ENCODE measurements around the gene C17orf113.

DNA sequence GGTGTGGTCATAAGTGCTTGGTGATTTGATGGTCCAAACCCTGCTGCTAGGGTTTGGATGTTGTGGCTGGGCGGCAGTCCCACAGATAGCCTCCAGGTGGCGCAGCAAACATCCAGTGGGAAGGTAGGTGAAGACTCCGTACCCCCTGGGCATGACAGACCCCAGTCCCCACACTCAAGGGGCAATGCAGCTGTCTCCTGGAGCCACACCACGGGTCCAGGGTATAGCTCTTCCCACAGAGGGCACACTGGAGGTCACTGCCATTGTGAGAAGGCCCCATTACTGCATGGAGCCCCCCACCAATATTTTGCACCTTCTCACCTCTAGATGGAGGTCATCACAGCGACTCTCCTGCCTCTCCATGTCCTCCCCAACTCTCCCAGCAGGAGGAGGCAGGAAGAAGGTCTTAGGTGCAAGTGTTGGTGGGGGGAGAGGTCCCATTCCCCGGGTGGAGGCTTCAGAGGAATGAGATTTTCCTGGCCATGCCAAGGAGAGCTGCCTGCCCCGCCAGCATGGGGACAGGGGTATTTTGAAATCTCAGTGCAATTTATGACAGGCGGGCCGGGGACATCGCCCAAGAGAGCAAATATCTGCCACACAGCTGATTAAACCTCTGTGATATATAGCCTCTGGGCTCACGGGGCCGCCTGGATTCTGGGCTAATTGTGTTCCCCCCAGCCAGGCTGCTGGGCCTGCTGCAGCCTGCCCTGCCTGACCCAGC, 17.1 kb upstream of the C17orf113 start:
- TF ChIP-seq, protein P1, sequence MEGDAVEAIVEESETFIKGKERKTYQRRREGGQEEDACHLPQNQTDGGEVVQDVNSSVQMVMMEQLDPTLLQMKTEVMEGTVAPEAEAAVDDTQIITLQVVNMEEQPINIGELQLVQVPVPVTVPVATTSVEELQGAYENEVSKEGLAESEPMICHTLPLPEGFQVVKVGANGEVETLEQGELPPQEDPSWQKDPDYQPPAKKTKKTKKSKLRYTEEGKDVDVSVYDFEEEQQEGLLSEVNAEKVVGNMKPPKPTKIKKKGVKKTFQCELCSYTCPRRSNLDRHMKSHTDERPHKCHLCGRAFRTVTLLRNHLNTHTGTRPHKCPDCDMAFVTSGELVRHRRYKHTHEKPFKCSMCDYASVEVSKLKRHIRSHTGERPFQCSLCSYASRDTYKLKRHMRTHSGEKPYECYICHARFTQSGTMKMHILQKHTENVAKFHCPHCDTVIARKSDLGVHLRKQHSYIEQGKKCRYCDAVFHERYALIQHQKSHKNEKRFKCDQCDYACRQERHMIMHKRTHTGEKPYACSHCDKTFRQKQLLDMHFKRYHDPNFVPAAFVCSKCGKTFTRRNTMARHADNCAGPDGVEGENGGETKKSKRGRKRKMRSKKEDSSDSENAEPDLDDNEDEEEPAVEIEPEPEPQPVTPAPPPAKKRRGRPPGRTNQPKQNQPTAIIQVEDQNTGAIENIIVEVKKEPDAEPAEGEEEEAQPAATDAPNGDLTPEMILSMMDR (IDR thresholded peaks at IDR 0.05; ENCODE audit: poor library complexity): peak; percentile 69
- no peak for TF ChIP-seq EZH2 (IDR thresholded peaks at IDR 0.05; ENCODE audit: borderline replicate concordance)
- no peak for TF ChIP-seq EZH2phosphoT487 (IDR thresholded peaks at IDR 0.05; ENCODE audit: low read depth, severe bottlenecking, unreplicated experiment)
